Hematopoietic multipotent progenitor cell treated with erythropoietin and hydrocortisone succinate and interleukin-3 and kit ligand, for 4 days (in vitro differentiated cells): ENCODE results near the gene HSD11B2.

Experiments
- DNase-seq: peaks from one replicate; pipeline ENCODE4 v3.0.0-alpha.2; 2015

Gene HSD11B2

GRCh38 chr16:67454104-67454503 lies 23.2 kb downstream of the HSD11B2 start:
- no peak for DNase-seq

- no peak for DNase-seq
Observed at GRCh38 chr16:67454852-67455251, 23.9 kb downstream of the HSD11B2 start.

DNA sequence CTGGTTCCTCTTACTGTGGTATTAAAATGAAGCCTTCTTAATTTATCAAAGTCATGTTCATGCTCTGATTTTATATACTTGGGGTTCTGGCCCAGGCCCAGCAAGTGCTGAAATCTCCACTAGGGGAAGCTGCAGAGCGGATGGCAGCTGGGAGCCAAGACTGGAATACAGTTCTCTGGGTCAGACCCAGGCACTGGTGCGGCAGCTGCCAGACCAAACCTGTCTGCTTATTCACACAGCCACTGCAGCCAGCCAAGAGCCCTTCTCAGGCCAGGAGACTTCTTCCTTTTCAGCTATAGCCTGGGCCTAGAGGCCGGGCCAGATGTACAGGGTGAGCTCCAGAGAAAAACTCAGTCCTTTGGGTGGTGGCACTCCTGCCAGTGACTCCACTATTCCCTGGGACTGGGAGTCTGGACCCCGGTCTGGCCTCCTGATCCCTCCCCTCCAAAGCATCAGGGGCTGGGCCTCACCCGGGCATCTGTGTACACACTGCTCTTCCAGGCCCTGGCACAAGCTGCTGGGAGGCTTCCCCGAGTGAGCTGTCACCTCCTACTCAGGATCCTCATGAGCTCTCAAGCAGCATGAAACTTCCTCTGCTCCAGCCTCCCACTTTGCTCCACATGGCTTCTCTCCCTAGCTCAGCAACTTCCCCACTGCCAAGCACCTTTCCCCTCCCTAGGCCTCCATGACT lies 25.6 kb downstream of the HSD11B2 start:
- DNase-seq = peak; percentile 49

- DNase-seq = no peak
Observed at GRCh38 chr16:67457611-67458010, 26.7 kb downstream of the HSD11B2 start.

DNA sequence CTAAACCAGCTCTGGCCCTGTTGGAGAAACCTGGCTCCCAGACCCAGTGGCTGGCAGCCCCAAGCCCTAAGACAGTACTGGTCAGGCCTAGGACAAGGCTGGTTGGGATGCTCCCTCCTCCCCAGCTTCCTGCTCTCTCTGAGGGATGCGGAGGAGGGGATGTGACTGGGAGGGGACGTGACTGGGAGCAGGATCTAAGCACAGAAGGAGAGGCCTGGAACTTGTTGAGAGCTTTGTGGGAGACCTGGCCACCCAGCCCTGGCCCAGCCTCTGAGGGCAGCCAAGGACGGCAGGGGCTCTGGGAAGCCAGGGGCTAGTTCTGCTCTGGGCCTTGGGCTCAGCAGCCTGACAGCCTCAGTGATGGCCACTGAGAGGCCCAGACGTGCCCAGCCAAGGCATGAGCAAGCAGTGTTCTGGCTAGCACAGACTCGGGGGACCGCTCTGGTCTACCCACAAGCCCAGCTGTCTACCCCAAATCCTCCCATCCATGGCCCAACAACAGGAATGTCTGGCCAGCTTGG lies 27.3 kb downstream of the HSD11B2 start:
- no peak for DNase-seq

DNA sequence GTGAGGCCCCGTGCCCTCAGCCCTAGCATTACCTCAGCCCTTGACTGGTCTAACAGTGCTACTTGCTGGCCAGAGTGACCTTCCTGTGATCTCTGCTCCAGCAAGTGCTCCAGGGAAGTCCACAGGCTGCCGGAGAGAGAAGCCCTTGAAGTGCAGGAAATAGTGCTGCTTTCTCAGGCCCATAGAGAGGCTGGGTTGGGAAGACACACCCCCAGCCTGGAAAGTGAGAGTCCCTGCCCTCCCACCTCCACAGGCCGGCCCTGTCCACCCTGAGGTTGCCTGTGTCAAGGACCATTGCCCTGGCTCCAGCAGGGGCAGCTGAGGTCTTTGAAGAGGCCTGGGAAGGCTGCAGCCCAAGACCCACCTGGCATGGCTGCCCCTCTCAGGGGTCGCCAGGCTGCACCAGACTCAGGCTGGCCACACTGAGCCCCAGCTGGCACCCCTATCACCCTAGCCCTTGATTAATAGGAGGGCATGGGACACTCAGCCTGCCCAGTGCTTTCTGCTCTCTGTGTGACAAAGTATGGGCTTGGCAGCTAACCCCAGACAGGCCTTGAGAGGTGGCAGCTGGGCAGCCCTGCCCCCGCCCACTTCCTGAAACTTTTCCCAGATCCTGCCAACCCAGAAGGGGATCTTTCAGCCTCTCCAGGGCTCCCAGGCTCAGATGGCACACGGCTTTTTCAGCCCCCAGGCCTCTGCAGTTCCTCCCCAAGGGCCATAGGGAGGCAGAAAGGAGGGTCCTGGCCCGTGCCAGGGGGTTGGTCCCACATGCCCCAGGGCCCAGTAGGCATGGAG lies 28.3 kb downstream of the HSD11B2 start:
- DNase-seq = no peak

GRCh38 chr16:67459861-67460150 lies 28.9 kb downstream of the HSD11B2 start:
- no peak for DNase-seq

GRCh38 chr16:67460168-67460567 lies 29.2 kb downstream of the HSD11B2 start:
- DNase-seq = peak; percentile 72

DNA sequence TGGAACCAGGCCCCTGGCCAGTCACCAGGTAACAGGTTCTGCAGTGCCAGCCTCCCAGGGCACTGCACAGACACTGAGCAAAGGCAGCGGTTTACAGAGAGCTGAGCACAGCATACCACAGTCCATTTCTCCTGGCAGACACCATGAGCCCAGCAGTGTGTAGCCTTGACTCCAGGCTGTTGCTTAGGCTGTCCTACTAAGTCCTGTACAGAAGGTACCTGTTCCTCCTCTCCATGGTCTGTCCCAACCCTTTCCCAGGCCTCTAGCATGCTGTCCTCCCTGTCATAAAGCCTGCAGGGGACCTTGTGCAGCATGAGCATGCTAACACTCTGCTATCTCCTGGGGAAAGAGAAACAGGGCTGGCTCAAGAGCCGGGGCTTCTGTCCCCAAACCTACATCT lies 30.0 kb downstream of the HSD11B2 start:
- no peak for DNase-seq

- DNase-seq = no peak
Observed at GRCh38 chr16:67461600-67462278, 30.8 kb downstream of the HSD11B2 start.

DNA sequence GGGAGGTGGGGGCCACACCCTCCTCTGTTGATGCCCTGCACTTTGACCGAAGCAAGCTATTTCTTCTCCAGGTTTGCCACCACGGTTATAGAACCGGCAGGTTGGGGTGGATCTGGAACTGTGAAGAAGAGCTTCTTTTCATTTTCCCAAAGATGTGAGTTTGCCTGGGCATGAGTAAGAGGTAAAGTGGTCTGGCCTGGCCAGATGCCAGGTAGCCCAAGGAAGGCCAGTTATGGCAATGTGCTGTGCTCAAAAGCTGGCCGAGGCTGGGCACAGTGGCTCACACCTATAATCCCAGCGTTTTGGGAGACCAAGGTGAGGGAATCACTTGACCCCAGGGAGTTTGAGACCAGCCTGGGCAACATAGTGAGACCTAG lies 31.3 kb downstream of the HSD11B2 start:
- no peak for DNase-seq

DNA sequence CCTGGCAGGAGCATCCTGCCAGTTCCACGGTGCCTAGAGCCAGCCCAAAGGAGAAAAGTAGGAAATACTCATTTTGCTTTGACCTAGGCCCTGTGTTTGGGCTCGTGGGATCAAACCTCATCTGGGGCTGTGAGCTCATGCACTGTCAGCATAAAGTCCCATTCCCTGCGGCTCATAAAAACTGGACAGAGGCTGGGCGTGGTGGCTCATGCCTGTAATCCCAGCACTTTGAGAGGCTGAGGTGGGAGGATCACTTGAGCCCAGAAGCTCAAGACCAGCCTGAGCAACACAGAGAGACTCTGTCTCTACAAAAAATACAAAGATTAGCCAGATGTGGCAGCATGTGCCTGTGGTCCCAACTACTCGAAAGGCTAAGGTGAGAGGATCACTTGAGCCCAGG lies 32.1 kb downstream of the HSD11B2 start:
- no peak for DNase-seq

DNA sequence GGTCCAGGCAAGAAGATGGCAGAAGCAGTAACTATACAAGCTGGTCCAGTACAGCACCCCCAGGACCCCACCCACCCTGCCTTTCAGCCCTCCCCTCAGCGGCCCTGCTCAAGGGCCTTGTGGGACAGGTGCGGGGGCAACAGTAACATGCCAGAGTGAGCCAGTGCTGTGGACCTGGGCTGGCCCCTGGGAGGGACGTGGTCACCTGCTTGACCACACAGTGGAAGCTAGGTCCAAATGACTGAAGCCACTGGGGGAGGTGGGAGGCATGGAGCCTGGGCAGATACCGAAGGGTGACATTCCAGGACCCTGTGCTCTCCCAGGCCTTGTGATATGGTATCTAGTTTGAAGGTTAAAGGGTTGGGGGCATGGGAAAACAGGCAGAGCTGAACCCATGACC lies 32.8 kb downstream of the HSD11B2 start:
- DNase-seq = no peak

DNA sequence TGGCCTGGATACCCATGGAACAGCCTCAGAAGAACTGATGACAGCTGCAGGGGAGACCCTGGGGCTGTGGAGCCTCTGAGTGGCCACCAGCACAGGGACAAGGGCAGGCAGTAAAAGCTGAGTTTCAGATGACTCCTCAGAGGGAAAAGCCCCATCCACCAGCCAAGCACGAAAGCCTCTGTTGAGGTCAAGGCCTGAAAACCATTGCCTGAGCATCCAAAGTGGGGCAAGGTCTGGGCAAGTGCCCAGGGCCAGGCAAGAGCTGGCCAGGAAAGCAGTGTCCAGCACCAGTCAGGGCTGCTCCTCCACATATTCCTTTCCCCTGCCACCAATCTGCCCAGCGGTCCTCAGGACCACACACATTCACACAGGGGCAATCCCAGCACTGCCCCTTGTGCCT lies 33.6 kb downstream of the HSD11B2 start:
- DNase-seq = no peak

DNA sequence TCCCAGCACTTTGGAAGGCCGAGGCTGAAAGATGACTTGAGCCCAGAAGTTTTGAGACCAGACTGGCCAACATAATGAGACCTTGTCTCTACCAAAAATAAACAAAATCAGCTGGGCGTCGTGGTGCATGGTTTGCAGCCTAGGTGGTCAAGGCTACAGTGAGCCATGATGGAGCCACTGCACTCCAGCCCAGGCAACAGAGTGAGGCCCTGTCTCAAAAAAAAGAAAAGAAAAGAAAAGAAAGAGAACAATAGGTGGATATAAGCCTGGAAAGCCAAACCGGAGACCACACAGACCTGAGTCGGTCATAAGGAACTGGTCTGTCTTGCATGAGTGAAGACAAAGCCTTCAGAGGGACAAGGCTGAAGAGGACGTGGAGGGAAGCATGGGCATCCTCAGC lies 35.7 kb downstream of the HSD11B2 start:
- no peak for DNase-seq

DNA sequence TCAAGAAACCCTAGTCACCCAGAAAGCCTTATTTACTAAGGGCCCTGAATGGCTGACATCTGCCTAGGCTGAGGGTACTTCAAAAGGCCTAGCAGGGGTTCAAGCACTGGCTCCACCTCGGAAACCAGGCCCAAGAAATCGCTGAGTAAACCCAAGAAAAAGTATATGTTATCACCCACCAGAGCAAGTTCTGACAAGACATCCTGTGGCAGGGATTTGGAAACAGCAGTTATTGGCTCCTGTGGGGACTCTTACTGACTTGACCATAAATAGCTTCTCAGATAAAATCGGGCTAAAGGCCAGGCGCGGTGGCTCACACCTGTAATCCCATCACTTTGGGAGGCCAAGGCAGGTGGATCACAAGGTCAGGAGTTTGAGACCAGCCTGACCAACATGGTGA lies 37.8 kb downstream of the HSD11B2 start:
- no peak for DNase-seq

- peak; percentile 79 for DNase-seq
Observed at GRCh38 chr16:67470359-67470758, 39.4 kb downstream of the HSD11B2 start.

GRCh38 chr16:67471758-67472384 lies 41.0 kb downstream of the HSD11B2 start:
- no peak for DNase-seq

DNA sequence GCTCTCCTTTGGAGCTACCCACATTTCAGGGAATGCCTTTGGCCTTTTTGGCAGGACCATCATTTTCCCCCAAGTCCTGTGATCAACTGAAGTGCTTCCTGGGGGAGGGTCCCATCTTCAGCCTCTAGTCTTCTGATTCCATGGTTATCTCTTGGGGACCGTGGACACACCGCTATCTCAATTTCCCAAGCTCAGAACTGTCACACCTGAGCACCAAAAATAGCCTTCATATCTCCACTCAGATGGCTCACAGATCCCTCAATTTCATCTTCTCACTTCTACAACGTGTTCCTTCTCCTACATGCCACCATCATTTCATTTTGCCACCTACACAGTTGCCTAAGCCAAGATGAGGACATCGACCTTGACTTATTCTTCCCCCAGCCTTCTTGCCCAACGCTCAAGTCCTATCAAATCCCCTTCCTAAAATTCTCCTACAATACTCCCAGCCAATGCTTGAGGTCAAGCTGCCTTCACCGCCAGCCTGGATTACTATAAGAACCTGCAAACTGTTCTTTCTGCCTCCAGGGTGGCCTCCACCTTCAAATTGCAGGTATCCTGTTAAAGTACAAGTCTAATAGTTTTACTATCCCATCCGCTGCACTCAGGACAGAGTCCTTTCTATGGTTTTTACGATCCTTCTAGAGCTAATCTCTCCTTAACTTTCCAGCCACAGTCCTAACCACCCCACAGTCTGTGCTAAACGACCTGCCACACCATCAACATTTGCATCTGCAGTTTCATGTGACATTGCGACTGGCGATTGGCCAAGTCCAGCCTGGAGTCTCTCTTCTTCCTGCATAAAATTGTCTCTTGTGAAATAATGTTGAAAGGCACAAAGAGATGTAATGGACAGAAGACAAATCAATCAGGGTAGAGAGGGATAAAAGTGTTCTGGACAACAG lies 43.9 kb downstream of the HSD11B2 start:
- peak; percentile 56 for DNase-seq

- no peak for DNase-seq
Observed at GRCh38 chr16:67477960-67478554, 47.1 kb downstream of the HSD11B2 start.

DNA sequence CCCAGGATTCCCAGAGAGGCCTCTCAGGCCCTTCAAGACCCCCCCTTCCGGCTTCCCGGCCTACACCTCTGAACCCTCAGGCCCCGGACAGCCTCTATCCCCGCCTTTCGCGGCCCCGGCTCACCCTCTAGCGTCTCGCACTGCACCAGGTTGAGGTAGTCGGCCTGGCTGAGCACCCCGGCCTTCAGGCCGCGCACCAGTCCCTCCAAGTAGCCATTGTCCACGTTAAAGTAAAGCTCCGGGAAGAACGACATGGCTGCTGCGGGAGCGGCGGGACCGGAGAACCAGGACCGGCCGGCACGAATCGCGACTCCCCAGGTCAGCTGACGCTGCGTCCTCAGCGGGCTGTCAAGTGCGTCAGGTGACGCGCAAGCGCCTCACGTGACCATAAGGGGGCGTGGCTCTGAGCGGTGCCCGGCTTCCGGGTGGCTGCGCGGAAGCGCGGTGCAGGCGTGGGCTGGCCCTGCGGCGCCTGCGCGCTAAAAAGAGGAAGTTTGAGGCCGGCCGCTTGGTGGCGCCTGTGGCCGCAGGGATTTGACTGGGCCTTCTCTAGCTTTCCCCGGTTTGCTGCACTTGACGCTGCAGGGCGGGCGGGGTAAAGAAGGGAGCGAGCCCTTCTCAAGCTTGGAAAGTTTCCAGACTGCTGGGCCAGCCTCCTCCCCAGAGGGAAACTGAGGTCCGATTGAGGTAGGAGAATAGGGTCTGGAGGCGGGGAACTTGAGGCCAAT lies 50.1 kb downstream of the HSD11B2 start, which contains the start of gene ATP6V0D1:
TSS of gene ATP6V0D1 (minus strand) at position 325 of the 728 bp plus-strand sequence. CDS start at position 254, 71 bp downstream.
- DNase-seq = peak; percentile 99
